GM23338 (cell line): Measurements from ENCODE around the gene ZNF534. TPM values are rescaled to one million over a fixed set of nuclear protein-coding genes. Genes with fewer than 3 reads are reported as not detected.
A peak's percentile ranks its signal among the peaks of the same experiment; 100 is the strongest.
"Not testable (repeated sequence)": the region's sequence is repeated elsewhere in the genome, so short reads cannot be mapped to it uniquely, and the experiment has no call there.

Experiments
- ATAC-seq: fragments of 200-7000 bp; cut with Tn5 transposase; 3 replicates; pipeline ENCODE4 v1.9.1; 2020
- DNase-seq: peaks from one replicate; pipeline ENCODE4 v3.0.0-alpha.2; 2015; ENCODE audit warnings: low spot score
- H2AFZ ChIP-seq: fragments of 200-600 bp; sonication (generic); 2 replicates; pipeline ENCODE4 v1.8.0; 2016; ENCODE audit warnings: antibody characterized with exemption, mild to moderate bottlenecking, moderate library complexity
- H3F3A ChIP-seq: fragments of 200-600 bp; sonication (generic); replicated peaks from 2 replicates; pipeline ENCODE4 v1.8.0; 2017; ENCODE audit warnings: antibody characterized with exemption, mixed run types, low read depth
- H3K27ac ChIP-seq: fragments of 200-600 bp; sonication (generic); 2 replicates; pipeline ENCODE4 v1.6.1; 2016; ENCODE audit warnings: low read depth
- H3K27me3 ChIP-seq: fragments of 200-600 bp; sonication (generic); 2 replicates; pipeline ENCODE4 v1.8.0; 2016; ENCODE audit warnings: mild to moderate bottlenecking, mixed run types, moderate library complexity; ENCODE audit not compliant: insufficient read depth
- H3K36me3 ChIP-seq: fragments of 200-600 bp; sonication (generic); 2 replicates; pipeline ENCODE4 v1.8.0; 2016; ENCODE audit warnings: mild to moderate bottlenecking; ENCODE audit not compliant: insufficient read depth
- H3K4me1 ChIP-seq: fragments of 200-600 bp; sonication (generic); 2 replicates; pipeline ENCODE4 v1.8.0; 2016; ENCODE audit warnings: mild to moderate bottlenecking, moderate library complexity; ENCODE audit not compliant: insufficient read depth
- H3K4me2 ChIP-seq: fragments of 200-600 bp; sonication (generic); 2 replicates; pipeline ENCODE4 v1.7.1; 2017; ENCODE audit warnings: mixed run types
- H3K4me3 ChIP-seq: fragments of 200-600 bp; sonication (generic); 2 replicates; pipeline ENCODE4 v1.6.1; 2016; ENCODE audit warnings: mixed run types
- H3K79me2 ChIP-seq: fragments of 200-600 bp; sonication (generic); replicated peaks from 2 replicates; pipeline ENCODE4 v1.8.0; 2017; ENCODE audit warnings: mild to moderate bottlenecking; ENCODE audit not compliant: insufficient read depth
- H3K9me2 ChIP-seq: fragments of 200-600 bp; sonication (generic); 2 replicates; pipeline ENCODE4 v1.8.0; 2017; ENCODE audit not compliant: insufficient read depth
- H4K20me1 ChIP-seq: fragments of 200-600 bp; sonication (generic); replicated peaks from 2 replicates; pipeline ENCODE4 v1.8.0; 2017; ENCODE audit warnings: mild to moderate bottlenecking; ENCODE audit not compliant: insufficient read depth
- H3K27ac Mint-ChIP-seq: 2 replicates; pipeline ENCODE4 v1.8.0; 2020; ENCODE audit warnings: inconsistent platforms, mild to moderate bottlenecking, moderate library complexity, mixed read lengths
- H3K27me3 Mint-ChIP-seq: 3 replicates; pipeline ENCODE4 v1.8.0; 2022; ENCODE audit warnings: low read depth, mild to moderate bottlenecking, moderate library complexity, mixed read lengths, inconsistent platforms; ENCODE audit not compliant: insufficient read depth, poor library complexity
- H3K36me3 Mint-ChIP-seq: 3 replicates; pipeline ENCODE4 v1.8.0; 2021; ENCODE audit warnings: low read depth, mild to moderate bottlenecking, inconsistent platforms, moderate library complexity, mixed read lengths
- H3K4me1 Mint-ChIP-seq: 3 replicates; pipeline ENCODE4 v1.8.0; 2020; ENCODE audit warnings: mild to moderate bottlenecking, inconsistent platforms, mixed read lengths
- H3K4me3 Mint-ChIP-seq: 3 replicates; pipeline ENCODE4 v1.8.0; 2021; ENCODE audit warnings: moderate library complexity, mild to moderate bottlenecking, inconsistent platforms, mixed read lengths
- H3K9me3 Mint-ChIP-seq: 3 replicates; pipeline ENCODE4 v1.8.0; 2020; ENCODE audit warnings: moderate library complexity, mild to moderate bottlenecking, inconsistent platforms, mixed read lengths
- NANOG ChIP-seq: IDR thresholded peaks from 2 replicates; pipeline ENCODE4 v1.6.1; 2016; ENCODE audit warnings: antibody characterized with exemption, borderline replicate concordance
- POLR2AphosphoS5 ChIP-seq: IDR thresholded peaks from 2 replicates; pipeline ENCODE4 v1.6.1; 2016; ENCODE audit warnings: antibody characterized with exemption, low read depth
- ZNF462 ChIP-seq: fragments of 250-450 bp; sonication (Bioruptor Pico); IDR thresholded peaks from 2 replicates; pipeline ENCODE4 v1.5.0; 2020; ENCODE audit warnings: mild to moderate bottlenecking, moderate library complexity
- polyA plus RNA-seq: library from polyadenylated mRNA; unstranded; fragments of >200 nt; fragmentation: Nextera tagmentation; extraction: Ambion mirVana; gene quantifications from 2 replicates; pipeline ENCODE4 v1.2.1, GENCODE V29; 2016
- small RNA-seq: library from RNA; depleted of rRNA; stranded (forward); fragments of <200 nt; gene quantifications from one replicate; pipeline ENCODE3, GENCODE V24; 2014; ENCODE audit warnings: low replicate concordance
- total RNA-seq: library from RNA; depleted of rRNA; stranded (reverse); fragments of >200 nt; shearing (Covaris generic); gene quantifications from 2 replicates; pipeline ENCODE4 v1.2.3, GENCODE V29; 2014; rRNA removed

The ZNF534 gene
- total and polyA plus RNA-seq, 2 experiments from 2014 or later = 0.10 to 1.0 TPM

- TF ChIP-seq ZNF462 (0 out of 2 replicates have a peak, but pooled peaks have one; percentile 6), NANOG (peak; percentile 90), POLR2AphosphoS5 (peak; percentile 70)
- H3K4me3 ChIP-seq, H3K9me3 Mint-ChIP-seq, H3K27ac ChIP-seq, H3K79me2 ChIP-seq, H3K4me1 ChIP-seq, H3K36me3 ChIP-seq, H3K27ac Mint-ChIP-seq, H2AFZ ChIP-seq, H3K9me2 ChIP-seq, H3F3A ChIP-seq: not testable (repeated sequence)
- Mint-ChIP-seq H3K27me3 (peaks cover 77% of the 10 kb centered on the region), H3K36me3 (peaks cover 14% of the 10 kb centered on the region), H3K4me3 (peak overlapping the region; percentile 28; the same call in 1 of the 3 replicates), H3K4me1 (peaks cover 19% of the 10 kb centered on the region)
- ATAC-seq (peak; percentile 98), DNase-seq (peak; percentile 81)
- H3K4me2 ChIP-seq = 0 out of 2 replicates have a peak overlapping the region, but pooled peaks have one; percentile 8
- peaks cover 30% of the 10 kb centered on the region for H4K20me1 ChIP-seq
- peaks cover 57% of the 10 kb centered on the region for H3K27me3 ChIP-seq
Measured at GRCh38 chr19:52500474-52500873, 71.5 kb downstream of the ZNF534 start.

GRCh38 chr19:52500991-52501390 is 72.0 kb downstream of the ZNF534 start:
- not testable (repeated sequence) for DNase-seq, H3K79me2 ChIP-seq, H3K9me3 Mint-ChIP-seq, H3F3A ChIP-seq, H3K4me1 ChIP-seq, H3K27ac ChIP-seq, H3K36me3 ChIP-seq, H3K4me3 ChIP-seq, H3K27ac Mint-ChIP-seq, H2AFZ ChIP-seq, H3K4me3 Mint-ChIP-seq, H3K9me2 ChIP-seq
- Histone ChIP-seq H3K27me3 (peaks cover 57% of the 10 kb centered on the region), H4K20me1 (peaks cover 30% of the 10 kb centered on the region), H3K4me2 (0 out of 2 replicates have a peak overlapping the region, but pooled peaks have one; percentile 8)
- H3K4me1 Mint-ChIP-seq = peaks cover 19% of the 10 kb centered on the region
- ATAC-seq = peak; percentile 66
- peaks cover 75% of the 10 kb centered on the region for H3K27me3 Mint-ChIP-seq
- H3K36me3 Mint-ChIP-seq = peaks cover 14% of the 10 kb centered on the region

Small RNA genes lying within 50 kb of the gene (small RNA-seq; reads per million reads assigned to genes)
- not detected for gene AC010332.1

Other genes with a start within 250 kb of the ZNF534 start
- gene PPP2R1A, start 239.1 kb upstream of the ZNF534 start, total RNA-seq = 345 and 381 TPM in 2 replicates
- 212 and 238 TPM in 2 replicates for gene PPP2R1A, start 239.1 kb upstream of the ZNF534 start, polyA plus RNA-seq
- gene ZNF766, start 159.6 kb upstream of the ZNF534 start, total RNA-seq = 23.5 and 29.3 TPM in 2 replicates
- 20.3 and 22.1 TPM in 2 replicates for gene ZNF766, start 159.6 kb upstream of the ZNF534 start, polyA plus RNA-seq
- gene ZNF480, start 132.0 kb upstream of the ZNF534 start, total RNA-seq = 34.1 and 39.4 TPM in 2 replicates
- gene ZNF480, start 132.0 kb upstream of the ZNF534 start, polyA plus RNA-seq = 28.8 and 37.9 TPM in 2 replicates
- 5.3 and 6.3 TPM in 2 replicates for gene ZNF610, start 92.9 kb upstream of the ZNF534 start, total RNA-seq
- gene ZNF610, start 92.9 kb upstream of the ZNF534 start, polyA plus RNA-seq = 4.7 and 5.3 TPM in 2 replicates
- 49.1 and 60.6 TPM in 2 replicates for gene ZNF880, start 59.2 kb upstream of the ZNF534 start, total RNA-seq
- gene ZNF880, start 59.2 kb upstream of the ZNF534 start, polyA plus RNA-seq = 56.3 and 57.4 TPM in 2 replicates
- gene ZNF528, start 31.3 kb upstream of the ZNF534 start, total RNA-seq = 25.5 and 38.6 TPM in 2 replicates
- gene ZNF528, start 31.3 kb upstream of the ZNF534 start, polyA plus RNA-seq = 30.0 and 32.8 TPM in 2 replicates
- gene ZNF578, start 24.4 kb downstream of the ZNF534 start, total RNA-seq = 11.9 and 23.9 TPM in 2 replicates
- gene ZNF578, start 24.4 kb downstream of the ZNF534 start, polyA plus RNA-seq = 2.9 and 4.1 TPM in 2 replicates
- gene ZNF808, start 98.5 kb downstream of the ZNF534 start, total RNA-seq = 27.1 and 32.1 TPM in 2 replicates
- 7.0 and 10.5 TPM in 2 replicates for gene ZNF808, start 98.5 kb downstream of the ZNF534 start, polyA plus RNA-seq
- 24.7 TPM in 2 replicates for gene ZNF701, start 141.1 kb downstream of the ZNF534 start, total RNA-seq
- 6.7 and 8.5 TPM in 2 replicates for gene ZNF701, start 141.1 kb downstream of the ZNF534 start, polyA plus RNA-seq
- 20.6 and 25.0 TPM in 2 replicates for gene ZNF83, start 209.2 kb downstream of the ZNF534 start, total RNA-seq
- 11.9 and 16.2 TPM in 2 replicates for gene ZNF83, start 209.2 kb downstream of the ZNF534 start, polyA plus RNA-seq